ENCODE data around the gene VPS72. TPM values are rescaled to one million over a fixed set of nuclear protein-coding genes. Genes with fewer than 3 reads are reported as not detected.
"Not testable (repeated sequence)": the region's sequence is repeated elsewhere in the genome, so short reads cannot be mapped to it uniquely, and the experiment has no call there.

The VPS72 gene
- polyA plus RNA-seq, 1 donor (not counting 4 experiments of a cell fraction or from before 2014, with no cell fraction given), result 69.9 TPM

DNA sequence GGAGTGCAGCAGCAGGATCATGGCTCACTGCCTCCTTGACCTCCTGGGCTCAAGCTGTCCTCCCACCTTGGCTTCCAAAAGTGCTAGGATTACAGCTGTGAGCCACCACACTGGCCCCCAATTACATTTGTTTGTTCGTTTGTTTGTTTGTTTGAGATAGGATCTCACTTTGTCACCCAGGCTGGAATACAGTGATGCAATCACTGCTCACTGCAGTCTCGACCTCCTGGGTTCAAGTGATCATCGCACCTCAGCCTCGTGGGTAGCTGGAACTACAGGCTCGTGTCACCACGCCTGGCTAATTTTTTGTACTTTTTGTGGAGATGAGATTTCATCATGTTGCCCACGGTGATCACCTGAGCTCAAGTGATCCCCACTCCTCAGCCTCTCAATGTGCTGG is 2.0 kb upstream of the VPS72 start:
- Histone ChIP-seq H3K9me1 (ENCODE audit: control insufficient read depth, extremely low read depth, insufficient read depth, low read length) (no peaks in the 10 kb centered on the region), H3K4me1 (ENCODE audit: control insufficient read depth, extremely low read depth, insufficient read depth, low read length) (peaks cover 30% of the 10 kb centered on the region), H2AFZ (ENCODE audit: control insufficient read depth, low read length) (no peak overlapping the region), H3K27me3 (ENCODE audit: control insufficient read depth, extremely low read depth, insufficient read depth, low read length) (no peaks in the 10 kb centered on the region), H3K9me3 (ENCODE audit: control insufficient read depth, low read depth, low read length) (no peaks in the 10 kb centered on the region), H3K79me2 (ENCODE audit: control insufficient read depth, insufficient read depth, low read length) (peaks cover 26% of the 10 kb centered on the region), H3K4me2 (ENCODE audit: control insufficient read depth, extremely low read depth, insufficient read depth, low read depth, low read length) (no peak overlapping the region), H3K4me3 (ENCODE audit: control insufficient read depth in 2 of 3, extremely low read depth in 1 of 3, insufficient read depth in 2 of 3, low read depth in 1 of 3, low read length in 3 of 3) (no peak overlapping the region), H3K36me3 (ENCODE audit: control insufficient read depth in 2 of 2, extremely low read depth in 1 of 2, insufficient read depth in 2 of 2, low read length in 2 of 2) (no peaks in the 10 kb centered on the region), H4K20me1 (ENCODE audit: control insufficient read depth, extremely low read depth, insufficient read depth, low read length) (no peaks in the 10 kb centered on the region), H3K27ac (ENCODE audit: control insufficient read depth, insufficient read depth, low read length) (no peak overlapping the region), H3K9ac (ENCODE audit: control insufficient read depth, extremely low read depth, insufficient read depth, low read length) (no peak overlapping the region)
- TF ChIP-seq, protein P1, sequence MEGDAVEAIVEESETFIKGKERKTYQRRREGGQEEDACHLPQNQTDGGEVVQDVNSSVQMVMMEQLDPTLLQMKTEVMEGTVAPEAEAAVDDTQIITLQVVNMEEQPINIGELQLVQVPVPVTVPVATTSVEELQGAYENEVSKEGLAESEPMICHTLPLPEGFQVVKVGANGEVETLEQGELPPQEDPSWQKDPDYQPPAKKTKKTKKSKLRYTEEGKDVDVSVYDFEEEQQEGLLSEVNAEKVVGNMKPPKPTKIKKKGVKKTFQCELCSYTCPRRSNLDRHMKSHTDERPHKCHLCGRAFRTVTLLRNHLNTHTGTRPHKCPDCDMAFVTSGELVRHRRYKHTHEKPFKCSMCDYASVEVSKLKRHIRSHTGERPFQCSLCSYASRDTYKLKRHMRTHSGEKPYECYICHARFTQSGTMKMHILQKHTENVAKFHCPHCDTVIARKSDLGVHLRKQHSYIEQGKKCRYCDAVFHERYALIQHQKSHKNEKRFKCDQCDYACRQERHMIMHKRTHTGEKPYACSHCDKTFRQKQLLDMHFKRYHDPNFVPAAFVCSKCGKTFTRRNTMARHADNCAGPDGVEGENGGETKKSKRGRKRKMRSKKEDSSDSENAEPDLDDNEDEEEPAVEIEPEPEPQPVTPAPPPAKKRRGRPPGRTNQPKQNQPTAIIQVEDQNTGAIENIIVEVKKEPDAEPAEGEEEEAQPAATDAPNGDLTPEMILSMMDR (optimal IDR thresholded peaks at IDR 0.05 in 1 of 3, IDR thresholded peaks at IDR 0.05 in 1 of 3, conservative IDR thresholded peaks at IDR 0.05 in 1 of 3; ENCODE audit: extremely low read depth in 1 of 3, insufficient read depth in 2 of 3, low read length in 3 of 3), result no peak
- no peak for TF ChIP-seq EZH2 (IDR thresholded peaks at IDR 0.05; ENCODE audit: low read length)
- FAIRE-seq (no peak), DNase-seq (ENCODE audit: low read depth, low spot score) (no peak)
- dilution Hi-C loops (cut with MboI; ENCODE audit: extremely low pct_ligation_motif_present, low sequenced_read_pairs), result no loop called here

DNA sequence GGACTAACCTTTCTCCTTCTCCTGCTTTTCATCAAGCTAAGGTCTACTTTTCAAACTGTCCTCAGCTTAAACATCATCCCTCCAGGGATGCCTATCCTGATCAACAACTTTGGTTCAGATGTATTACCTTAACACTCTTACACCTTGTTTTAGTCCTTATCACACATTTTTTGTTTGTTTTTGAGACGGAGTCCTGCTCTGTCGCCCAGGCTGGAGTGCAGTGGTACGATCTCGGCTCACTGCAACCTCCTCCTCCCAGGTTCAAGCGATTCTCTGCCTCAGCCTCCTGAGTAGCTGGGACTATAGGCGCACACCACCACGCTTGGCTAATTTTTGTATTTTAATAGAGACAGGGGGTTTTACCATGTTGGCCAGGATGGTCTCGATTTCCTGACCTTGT is 1.3 kb downstream of the VPS72 start:
- H3K9me3 ChIP-seq (ENCODE audit: control insufficient read depth, low read depth, low read length); FAIRE-seq; DNase-seq (ENCODE audit: low read depth, low spot score); dilution Hi-C loops (cut with MboI; ENCODE audit: extremely low pct_ligation_motif_present, low sequenced_read_pairs); H3K9me1 ChIP-seq (ENCODE audit: control insufficient read depth, extremely low read depth, insufficient read depth, low read length); H4K20me1 ChIP-seq (ENCODE audit: control insufficient read depth, extremely low read depth, insufficient read depth, low read length); H2AFZ ChIP-seq (ENCODE audit: control insufficient read depth, low read length); H3K27me3 ChIP-seq (ENCODE audit: control insufficient read depth, extremely low read depth, insufficient read depth, low read length): not testable (repeated sequence)
- Histone ChIP-seq H3K79me2 (ENCODE audit: control insufficient read depth, insufficient read depth, low read length) (peaks cover 36% of the 10 kb centered on the region), H3K27ac (ENCODE audit: control insufficient read depth, insufficient read depth, low read length) (peak overlapping the region; percentile 91), H3K36me3 (ENCODE audit: control insufficient read depth in 2 of 2, extremely low read depth in 1 of 2, insufficient read depth in 2 of 2, low read length in 2 of 2) (peaks cover 10 to 14% of the 10 kb centered on the region in 2 experiments), H3K4me3 (ENCODE audit: control insufficient read depth in 2 of 3, extremely low read depth in 1 of 3, insufficient read depth in 2 of 3, low read depth in 1 of 3, low read length in 3 of 3) (peak overlapping the region; percentile 60 to 95 (median 80)), H3K4me2 (ENCODE audit: control insufficient read depth, extremely low read depth, insufficient read depth, low read depth, low read length) (peak overlapping the region; percentile 75), H3K9ac (ENCODE audit: control insufficient read depth, extremely low read depth, insufficient read depth, low read length) (peak overlapping the region; percentile 95), H3K4me1 (ENCODE audit: control insufficient read depth, extremely low read depth, insufficient read depth, low read length) (peaks cover 20% of the 10 kb centered on the region)

DNA sequence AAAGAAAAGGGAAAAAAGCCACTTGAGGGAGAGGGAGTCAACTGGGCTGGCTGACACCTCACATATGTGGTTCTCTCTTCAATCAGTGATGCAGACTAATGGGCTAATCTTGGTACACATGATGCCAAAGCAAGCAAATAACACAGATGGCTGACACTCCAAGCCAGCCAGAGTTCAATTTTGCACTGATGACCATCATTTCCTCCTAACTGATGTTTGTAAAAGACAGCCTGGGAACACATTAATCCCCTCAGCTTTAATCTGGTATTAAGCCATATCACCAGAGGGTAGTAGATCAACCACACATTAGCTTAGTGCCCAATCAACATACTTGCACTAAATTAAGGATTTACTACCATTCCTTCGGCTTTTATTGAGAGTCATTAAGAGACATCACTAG is 2.8 kb downstream of the VPS72 start:
- dilution Hi-C loops (cut with MboI; ENCODE audit: extremely low pct_ligation_motif_present, low sequenced_read_pairs), result no loop called here
- Histone ChIP-seq H3K9me1 (ENCODE audit: control insufficient read depth, extremely low read depth, insufficient read depth, low read length) (no peaks in the 10 kb centered on the region), H3K9me3 (ENCODE audit: control insufficient read depth, low read depth, low read length) (no peaks in the 10 kb centered on the region), H3K9ac (ENCODE audit: control insufficient read depth, extremely low read depth, insufficient read depth, low read length) (no peak overlapping the region), H3K27me3 (ENCODE audit: control insufficient read depth, extremely low read depth, insufficient read depth, low read length) (no peaks in the 10 kb centered on the region), H3K4me1 (ENCODE audit: control insufficient read depth, extremely low read depth, insufficient read depth, low read length) (peaks cover 20% of the 10 kb centered on the region), H3K79me2 (ENCODE audit: control insufficient read depth, insufficient read depth, low read length) (peaks cover 36% of the 10 kb centered on the region), H4K20me1 (ENCODE audit: control insufficient read depth, extremely low read depth, insufficient read depth, low read length) (no peaks in the 10 kb centered on the region), H3K4me3 (ENCODE audit: control insufficient read depth in 2 of 3, extremely low read depth in 1 of 3, insufficient read depth in 2 of 3, low read depth in 1 of 3, low read length in 3 of 3) (no peak overlapping the region), H2AFZ (ENCODE audit: control insufficient read depth, low read length) (no peak overlapping the region), H3K36me3 (ENCODE audit: control insufficient read depth in 2 of 2, extremely low read depth in 1 of 2, insufficient read depth in 2 of 2, low read length in 2 of 2) (peaks cover 14% of the 10 kb centered on the region in 2 experiments), H3K27ac (ENCODE audit: control insufficient read depth, insufficient read depth, low read length) (peak overlapping the region; percentile 9), H3K4me2 (ENCODE audit: control insufficient read depth, extremely low read depth, insufficient read depth, low read depth, low read length) (peak overlapping the region; percentile 32)
- FAIRE-seq (no peak), DNase-seq (ENCODE audit: low read depth, low spot score) (no peak)
- no peak for TF ChIP-seq EZH2 (IDR thresholded peaks at IDR 0.05; ENCODE audit: low read length)
- TF ChIP-seq, protein P1 (optimal IDR thresholded peaks at IDR 0.05 in 1 of 3, IDR thresholded peaks at IDR 0.05 in 1 of 3, conservative IDR thresholded peaks at IDR 0.05 in 1 of 3; ENCODE audit: extremely low read depth in 1 of 3, insufficient read depth in 2 of 3, low read length in 3 of 3), result no peak

Data from keratinocyte (primary cell).